H54 (cell line): Measurements from ENCODE around the gene SH3BP4.

Experiments used
- DNase-seq: peaks from one replicate; pipeline ENCODE4 v3.0.0; 2011; ENCODE audit warnings: low spot score, mixed read lengths; ENCODE audit not compliant: insufficient read length
- FAIRE-seq: peaks from 3 replicates; lab custom pipeline; 2011; peaks lifted over from hg19 to GRCh38; lab: Jason Lieb, UNC
- POLR2A ChIP-seq: IDR thresholded peaks from 2 replicates; pipeline ENCODE4 v1.6.1; 2011; ENCODE audit warnings: low read depth, mild to moderate bottlenecking, low read length

The SH3BP4 gene

DNA sequence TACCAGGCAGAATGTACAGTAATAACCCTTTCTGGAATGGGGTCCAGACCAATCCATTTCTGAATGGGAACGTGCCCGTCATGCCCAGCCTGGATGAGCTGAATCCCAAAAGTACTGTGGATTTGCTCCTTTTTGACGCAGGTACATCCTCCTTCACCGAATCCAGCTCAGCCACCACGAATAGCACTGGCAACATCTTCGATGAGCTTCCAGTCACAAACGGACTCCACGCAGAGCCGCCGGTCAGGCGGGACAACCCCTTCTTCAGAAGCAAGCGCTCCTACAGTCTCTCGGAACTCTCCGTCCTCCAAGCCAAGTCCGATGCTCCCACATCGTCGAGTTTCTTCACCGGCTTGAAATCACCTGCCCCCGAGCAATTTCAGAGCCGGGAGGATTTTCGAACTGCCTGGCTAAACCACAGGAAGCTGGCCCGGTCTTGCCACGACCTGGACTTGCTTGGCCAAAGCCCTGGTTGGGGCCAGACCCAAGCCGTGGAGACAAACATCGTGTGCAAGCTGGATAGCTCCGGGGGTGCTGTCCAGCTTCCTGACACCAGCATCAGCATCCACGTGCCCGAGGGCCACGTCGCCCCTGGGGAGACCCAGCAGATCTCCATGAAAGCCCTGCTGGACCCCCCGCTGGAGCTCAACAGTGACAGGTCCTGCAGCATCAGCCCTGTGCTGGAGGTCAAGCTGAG is 89.6 kb downstream of the SH3BP4 start:
- TF ChIP-seq POLR2A = no peak
- DNase-seq = no peak
- no peak for FAIRE-seq

DNA sequence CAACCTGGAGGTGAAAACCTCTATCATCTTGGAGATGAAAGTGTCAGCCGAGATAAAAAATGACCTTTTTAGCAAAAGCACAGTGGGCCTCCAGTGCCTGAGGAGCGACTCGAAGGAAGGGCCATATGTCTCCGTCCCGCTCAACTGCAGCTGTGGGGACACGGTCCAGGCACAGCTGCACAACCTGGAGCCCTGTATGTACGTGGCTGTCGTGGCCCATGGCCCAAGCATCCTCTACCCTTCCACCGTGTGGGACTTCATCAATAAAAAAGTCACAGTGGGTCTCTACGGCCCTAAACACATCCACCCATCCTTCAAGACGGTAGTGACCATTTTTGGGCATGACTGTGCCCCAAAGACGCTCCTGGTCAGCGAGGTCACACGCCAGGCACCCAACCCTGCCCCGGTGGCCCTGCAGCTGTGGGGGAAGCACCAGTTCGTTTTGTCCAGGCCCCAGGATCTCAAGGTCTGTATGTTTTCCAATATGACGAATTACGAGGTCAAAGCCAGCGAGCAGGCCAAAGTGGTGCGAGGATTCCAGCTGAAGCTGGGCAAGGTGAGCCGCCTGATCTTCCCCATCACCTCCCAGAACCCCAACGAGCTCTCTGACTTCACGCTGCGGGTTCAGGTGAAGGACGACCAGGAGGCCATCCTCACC is 90.2 kb downstream of the SH3BP4 start:
- no peak for DNase-seq
- no peak for TF ChIP-seq POLR2A
- FAIRE-seq = no peak

DNA sequence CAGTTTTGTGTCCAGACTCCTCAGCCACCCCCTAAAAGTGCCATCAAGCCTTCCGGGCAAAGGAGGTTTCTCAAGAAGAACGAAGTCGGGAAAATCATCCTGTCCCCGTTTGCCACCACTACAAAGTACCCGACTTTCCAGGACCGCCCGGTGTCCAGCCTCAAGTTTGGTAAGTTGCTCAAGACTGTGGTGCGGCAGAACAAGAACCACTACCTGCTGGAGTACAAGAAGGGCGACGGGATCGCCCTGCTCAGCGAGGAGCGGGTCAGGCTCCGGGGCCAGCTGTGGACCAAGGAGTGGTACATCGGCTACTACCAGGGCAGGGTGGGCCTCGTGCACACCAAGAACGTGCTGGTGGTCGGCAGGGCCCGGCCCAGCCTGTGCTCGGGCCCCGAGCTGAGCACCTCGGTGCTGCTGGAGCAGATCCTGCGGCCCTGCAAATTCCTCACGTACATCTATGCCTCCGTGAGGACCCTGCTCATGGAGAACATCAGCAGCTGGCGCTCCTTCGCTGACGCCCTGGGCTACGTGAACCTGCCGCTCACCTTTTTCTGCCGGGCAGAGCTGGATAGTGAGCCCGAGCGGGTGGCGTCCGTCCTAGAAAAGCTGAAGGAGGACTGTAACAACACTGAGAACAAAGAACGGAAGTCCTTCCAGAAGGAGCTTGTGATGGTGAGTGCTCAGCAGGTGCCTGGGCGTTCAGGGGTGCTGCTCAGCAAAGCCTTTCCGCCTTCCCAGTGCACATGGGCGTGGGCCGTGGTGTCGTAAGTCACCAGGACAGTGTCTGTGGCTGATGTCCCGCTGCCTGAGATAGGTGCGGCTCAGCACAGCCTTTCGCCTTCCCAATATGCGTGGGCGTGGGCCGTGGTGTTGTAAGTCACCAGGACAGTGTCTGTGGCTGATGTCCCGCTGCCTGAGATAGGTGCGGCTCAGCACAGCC is 91.0 kb downstream of the SH3BP4 start:
- no peak for TF ChIP-seq POLR2A
- DNase-seq (no peak), FAIRE-seq (no peak)

DNA sequence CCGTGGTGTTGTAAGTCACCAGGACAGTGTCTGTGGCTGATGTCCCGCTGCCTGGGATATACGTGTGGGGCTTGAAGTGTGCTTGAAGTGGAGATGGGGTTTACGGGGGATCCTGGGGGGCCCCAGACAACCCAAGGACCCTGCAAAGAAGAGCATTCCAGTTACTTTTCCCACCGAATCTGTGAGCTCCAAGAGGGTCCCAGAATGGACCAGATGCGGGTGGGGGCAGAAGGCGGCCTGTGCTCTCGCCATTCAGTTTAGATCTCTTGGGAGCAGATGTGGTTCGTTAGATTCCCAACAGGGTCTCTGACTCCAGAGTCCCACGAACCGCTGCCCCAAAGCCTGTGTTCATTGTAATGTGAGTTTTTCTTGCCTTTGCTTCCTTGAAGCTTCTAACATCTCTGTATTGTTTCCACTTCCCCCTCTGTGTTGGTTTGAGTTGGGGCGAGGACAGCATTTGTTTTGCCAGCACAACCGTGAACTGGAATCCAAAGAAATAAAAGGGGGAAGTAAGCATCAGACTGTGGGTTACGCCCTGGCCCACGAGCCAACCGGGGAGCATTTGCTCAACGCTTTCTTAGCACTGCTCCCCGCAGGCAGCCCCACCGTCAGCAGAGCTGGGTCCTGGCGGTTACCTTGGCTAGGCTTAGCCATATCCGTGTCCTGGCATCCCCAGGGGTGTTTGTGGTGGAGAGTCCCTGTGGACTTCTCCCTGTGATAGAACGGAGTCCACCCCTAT is 92.1 kb downstream of the SH3BP4 start:
- no peak for DNase-seq
- no peak for FAIRE-seq
- TF ChIP-seq POLR2A = no peak

DNA sequence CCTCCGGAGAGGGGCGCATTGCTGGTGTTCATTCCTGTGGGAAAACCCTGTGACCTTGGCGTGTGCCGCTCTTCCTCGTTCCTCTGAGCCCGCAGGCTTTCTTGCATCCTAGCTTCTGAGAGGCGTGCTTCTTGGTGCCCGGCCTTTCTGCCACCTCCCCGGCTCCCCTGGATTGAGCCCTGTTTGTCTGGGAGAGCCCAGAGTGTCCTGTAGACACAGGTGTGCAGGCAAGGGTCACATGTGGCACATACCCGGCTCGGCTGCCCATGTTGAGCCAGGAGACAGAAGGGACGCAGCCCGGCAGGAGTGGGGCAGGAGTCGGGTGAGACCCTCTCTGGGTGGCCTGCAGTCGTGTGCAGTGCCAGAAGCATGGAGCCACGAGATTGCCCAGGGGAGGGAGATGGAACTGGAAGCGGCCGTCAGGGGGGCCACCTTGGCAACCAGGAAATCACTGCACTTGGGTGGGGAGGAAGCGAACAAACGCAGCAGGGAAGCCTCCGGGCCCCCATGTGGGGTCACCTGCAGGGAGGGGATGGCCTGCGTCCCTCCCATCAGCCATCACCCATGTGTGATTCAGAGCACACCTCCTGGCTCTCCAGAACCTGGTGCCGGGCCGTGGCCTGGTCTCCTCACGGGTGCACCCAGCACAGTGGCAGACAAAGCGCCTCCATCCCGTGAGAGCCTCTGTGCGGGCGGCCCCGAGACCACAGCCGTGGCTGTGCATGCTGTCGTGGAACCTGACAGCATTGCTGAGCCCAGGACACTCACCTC is 92.9 kb downstream of the SH3BP4 start:
- TF ChIP-seq POLR2A = no peak
- DNase-seq (no peak), FAIRE-seq (no peak)

DNA sequence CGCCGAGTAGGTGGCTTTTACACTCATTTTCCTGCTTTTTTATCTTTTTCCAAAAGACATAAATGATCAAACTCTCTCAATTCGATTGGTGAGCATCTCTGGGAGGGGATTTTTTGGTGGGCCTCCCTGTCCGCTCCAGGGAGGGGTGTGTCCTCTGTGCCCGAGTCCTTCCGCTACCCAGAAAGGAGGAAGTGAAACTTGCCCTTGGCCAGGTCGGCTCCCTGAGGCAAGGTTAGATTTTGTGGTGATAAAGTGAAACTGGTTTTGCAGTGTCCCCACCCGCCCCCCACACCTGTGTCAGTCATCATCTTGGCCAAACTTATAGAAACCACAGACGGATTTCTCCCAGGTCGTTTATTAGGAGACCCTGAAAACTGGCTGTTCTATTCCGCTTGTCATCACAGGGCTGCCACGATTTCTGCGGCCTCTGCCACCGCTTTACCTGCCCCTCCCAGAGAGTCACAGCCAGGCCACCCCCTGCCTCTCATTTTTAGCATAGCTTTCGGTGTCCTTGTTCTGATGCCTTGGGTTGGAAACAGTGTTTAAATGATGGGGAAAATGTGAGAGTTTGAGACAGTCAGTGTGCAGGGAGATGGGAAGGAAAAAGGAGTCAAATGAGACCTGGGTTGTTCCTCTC is 93.6 kb downstream of the SH3BP4 start:
- FAIRE-seq (no peak), DNase-seq (no peak)
- TF ChIP-seq POLR2A = no peak

DNA sequence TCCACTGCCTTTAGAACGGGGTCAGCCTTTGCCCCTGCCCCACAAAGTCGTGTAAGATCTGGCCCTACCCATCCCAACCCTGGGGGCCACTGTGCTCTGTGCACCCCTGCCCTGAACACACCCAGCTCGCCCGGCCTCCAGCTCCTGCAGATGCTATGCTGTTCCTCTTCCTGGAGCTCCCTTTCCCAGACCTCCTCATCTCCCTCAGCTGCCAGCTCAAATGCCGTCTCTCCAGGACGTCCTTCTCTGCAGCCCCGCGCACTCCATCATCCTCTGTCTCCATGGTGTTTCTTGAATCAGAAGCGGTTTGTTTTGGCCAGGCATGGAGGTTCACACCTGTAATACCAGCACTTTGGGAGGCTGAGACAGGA is 94.1 kb downstream of the SH3BP4 start:
- no peak for DNase-seq
- FAIRE-seq = no peak
- no peak for TF ChIP-seq POLR2A

DNA sequence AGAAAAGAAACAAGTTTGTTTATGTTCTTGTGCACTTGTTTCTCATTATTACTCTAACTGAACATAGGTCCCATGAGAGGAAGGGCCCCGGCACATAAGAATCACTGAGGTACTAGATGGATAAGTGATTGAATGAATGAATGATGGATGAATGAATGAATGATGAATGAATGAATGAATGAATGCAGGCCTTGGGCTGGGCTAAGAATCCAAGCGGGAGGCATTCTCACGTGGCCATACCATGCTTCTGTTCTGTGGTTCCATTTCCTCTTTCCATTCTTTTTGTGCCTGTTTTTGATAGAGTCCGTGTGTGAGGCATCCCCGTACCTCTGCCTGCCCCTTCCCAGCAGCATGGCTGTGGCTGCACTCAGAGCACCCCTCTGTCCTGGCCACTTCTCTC is 94.8 kb downstream of the SH3BP4 start:
- no peak for FAIRE-seq
- no peak for DNase-seq
- no peak for TF ChIP-seq POLR2A

DNA sequence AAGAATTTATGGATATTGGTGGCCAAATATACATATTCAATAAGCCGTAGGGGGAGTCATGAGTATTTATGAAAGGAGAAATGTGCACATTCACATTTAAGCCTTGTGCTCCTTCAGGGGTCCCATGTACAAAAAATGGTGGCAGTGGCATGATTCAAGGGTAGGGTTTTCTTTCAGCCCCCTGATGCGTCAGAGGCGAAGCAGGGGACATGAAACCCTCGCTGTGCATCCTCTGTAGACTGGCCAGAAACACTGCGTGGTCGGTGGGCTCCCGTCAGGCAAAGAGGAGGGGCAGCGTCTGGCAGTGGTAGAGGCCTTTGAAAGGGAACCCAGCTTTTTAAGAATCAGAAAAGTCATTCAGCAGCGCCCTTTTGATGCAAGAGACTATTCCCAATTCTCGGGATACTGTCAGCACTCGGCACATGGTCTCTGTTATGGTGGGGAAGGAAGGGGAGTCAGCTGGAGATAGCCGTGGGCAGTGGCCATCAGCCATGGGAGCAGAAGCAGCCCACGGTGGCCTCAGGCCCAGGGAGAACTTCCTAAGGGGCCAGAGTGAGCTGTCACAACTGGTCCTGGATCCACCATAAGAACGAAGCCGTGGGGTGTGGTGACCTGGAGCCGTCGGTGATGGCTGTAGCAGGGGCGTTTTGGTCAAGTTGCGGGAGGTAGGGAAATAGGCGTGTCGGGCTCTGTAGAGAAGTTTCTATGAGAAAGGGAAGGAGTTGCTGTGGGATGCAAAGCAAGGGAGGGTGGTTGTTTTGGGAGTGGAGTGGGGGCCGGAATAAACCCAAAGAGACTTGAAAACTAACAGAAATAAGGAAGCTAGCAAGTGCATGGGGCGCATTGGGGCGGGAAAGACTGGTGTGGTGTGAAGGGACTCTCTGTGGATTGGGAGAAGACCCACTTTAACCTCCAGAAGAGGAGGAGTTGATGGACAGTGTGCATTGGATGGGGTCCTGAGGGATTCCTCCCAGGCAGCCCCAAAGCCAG is 95.6 kb downstream of the SH3BP4 start:
- TF ChIP-seq POLR2A = no peak
- FAIRE-seq (no peak), DNase-seq (no peak)

DNA sequence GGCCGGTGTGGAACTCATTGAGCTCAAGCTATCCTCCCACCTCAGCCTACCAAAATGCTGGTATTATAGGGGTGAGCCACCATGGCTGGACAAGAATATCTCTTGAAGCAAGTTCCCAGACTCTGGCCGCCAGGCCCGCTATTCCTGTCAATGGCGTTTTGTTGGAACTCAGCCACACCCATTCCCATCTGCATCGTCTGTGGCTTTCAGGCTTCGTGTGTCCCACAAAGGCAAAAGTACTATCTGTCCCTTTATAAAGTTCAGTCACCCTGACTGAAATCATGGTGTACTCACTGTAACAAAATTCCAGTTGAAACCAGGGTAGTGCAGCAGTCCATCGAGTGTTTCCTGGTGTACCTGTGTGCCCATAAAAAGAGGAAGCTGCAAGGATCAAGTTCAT is 96.7 kb downstream of the SH3BP4 start:
- FAIRE-seq (no peak), DNase-seq (no peak)
- TF ChIP-seq POLR2A = no peak

DNA sequence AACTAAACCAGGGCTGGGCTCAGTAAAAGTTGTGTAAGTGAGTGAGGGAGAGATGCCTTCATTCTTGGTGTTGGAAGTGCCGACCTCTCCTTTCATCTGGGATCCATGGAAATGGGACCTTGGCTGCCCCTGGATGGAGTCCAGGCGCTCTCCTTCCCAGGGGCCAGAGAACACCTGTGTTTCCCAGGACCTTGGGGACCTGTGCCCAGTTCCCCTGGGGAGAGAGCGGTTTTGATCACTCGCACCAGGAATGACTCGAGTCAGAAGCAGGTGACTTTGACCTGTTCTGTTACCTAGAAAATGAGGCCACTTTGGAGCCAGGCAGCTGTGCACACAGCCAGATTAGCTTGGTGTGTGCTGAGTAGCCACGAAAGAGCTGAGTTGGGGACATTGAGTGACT is 97.3 kb downstream of the SH3BP4 start:
- DNase-seq (no peak), FAIRE-seq (no peak)
- no peak for TF ChIP-seq POLR2A
